HUES48 (cell line): ENCODE data around the gene SERPIND1.

Source experiments
- H3K27ac ChIP-seq: one replicate; pipeline ENCODE4 v1.7.0; 2013; ENCODE audit warnings: low read depth, low read length, inconsistent platforms
- H3K27me3 ChIP-seq: 2 replicates; pipeline ENCODE4 v1.6.1; 2013; ENCODE audit warnings: mild to moderate bottlenecking, low read length; ENCODE audit not compliant: control insufficient read depth, insufficient read depth
- H3K36me3 ChIP-seq: 2 replicates; pipeline ENCODE4 v1.6.1; 2013; ENCODE audit warnings: low read length; ENCODE audit not compliant: control insufficient read depth, insufficient read depth
- H3K4me1 ChIP-seq: 2 replicates; pipeline ENCODE4 v1.6.1; 2013; ENCODE audit warnings: mild to moderate bottlenecking, low read length; ENCODE audit not compliant: control insufficient read depth, insufficient read depth
- H3K4me3 ChIP-seq: 2 replicates; pipeline ENCODE4 v1.5.1; 2013; ENCODE audit warnings: mild to moderate bottlenecking, low read depth, low read length
- H3K9ac ChIP-seq: 2 replicates; pipeline ENCODE4 v1.6.1; 2013; ENCODE audit warnings: mild to moderate bottlenecking, low read depth, low read length, moderate library complexity
- H3K9me3 ChIP-seq: 2 replicates; pipeline ENCODE4 v1.6.1; 2013; ENCODE audit warnings: low read length; ENCODE audit not compliant: control insufficient read depth, insufficient read depth

SERPIND1 gene

DNA sequence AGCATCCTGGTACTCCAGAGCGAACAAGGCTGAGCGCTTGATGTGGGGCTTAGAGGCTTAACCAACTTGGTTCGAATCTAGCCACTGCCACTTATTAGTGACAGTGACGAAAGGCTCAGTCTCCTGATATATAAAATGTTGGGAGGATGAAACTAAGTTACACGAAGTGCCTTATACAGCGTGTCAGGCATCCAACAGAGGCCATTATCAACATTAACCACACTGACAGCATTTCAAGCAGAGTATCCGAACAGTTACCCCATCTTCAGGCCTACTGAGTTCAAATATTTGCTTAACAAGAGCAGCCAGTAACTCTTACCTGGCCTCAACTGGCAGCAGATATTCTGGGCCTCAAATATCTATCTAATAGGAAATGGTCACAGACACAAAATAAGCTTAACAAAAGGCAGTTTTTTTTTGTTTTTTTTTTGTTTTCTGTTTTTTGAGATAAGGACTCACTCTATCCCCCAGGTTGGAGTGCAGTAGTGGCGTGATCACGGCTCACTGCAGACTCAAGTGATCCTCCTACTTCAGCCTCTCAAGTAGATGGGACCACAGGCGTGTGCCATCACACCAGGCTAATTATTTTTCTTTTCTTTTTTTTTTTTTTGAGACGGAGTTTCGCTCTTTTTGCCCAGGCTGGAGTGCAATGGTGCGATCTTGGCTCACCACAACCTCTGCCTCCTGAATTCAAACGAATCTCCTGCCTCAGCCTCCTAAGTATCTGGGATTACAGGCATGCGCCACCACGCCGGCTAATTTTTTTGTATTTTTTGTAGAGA lies 2.9 kb downstream of the SERPIND1 start:
- Histone ChIP-seq H3K27ac (no peak overlapping the region), H3K27me3 (no peaks in the 10 kb centered on the region), H3K4me3 (no peak overlapping the region), H3K9me3 (no peaks in the 10 kb centered on the region), H3K4me1 (peaks cover 10% of the 10 kb centered on the region), H3K9ac (no peak overlapping the region), H3K36me3 (no peaks in the 10 kb centered on the region)

DNA sequence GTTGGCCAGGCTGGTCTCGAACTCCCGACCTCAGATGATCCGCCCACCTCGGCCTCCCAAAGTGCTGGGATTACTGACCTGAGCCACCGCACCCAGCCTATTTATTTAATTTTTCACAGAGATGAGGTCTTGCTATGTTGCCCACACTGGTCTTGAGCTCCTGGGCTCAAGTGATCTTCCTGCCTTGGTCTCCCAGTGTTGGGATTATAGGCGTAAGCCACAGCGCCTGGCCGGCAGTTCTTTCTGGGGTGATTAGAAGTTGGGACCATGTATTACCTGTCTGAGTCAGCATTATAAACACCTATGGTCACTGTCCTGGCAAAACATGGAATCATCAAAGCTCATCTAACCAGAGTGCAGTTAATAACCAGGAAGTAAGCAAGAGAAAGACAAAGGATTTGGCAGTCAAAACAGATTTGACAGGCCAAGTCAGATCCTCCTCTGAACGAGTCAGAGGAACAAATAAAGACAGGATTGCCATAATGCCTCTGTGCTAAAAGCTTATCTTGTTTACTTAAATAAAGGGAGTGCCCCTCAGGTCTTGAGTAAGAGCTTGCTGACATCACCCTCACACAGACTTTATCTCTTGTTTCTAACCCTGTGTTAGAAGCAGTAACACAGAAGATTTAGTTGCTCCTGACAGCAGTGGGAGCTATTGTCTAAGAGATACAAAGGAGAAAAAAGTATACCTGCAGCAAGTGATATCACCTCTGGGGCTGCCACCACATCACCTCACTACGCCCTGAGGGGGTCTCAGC lies 3.7 kb downstream of the SERPIND1 start:
- peak overlapping the region; percentile 21 for H3K27ac ChIP-seq
- no peaks in the 10 kb centered on the region for H3K27me3 ChIP-seq
- no peak overlapping the region for H3K9ac ChIP-seq
- no peaks in the 10 kb centered on the region for H3K36me3 ChIP-seq
- H3K4me1 ChIP-seq: peaks cover 10% of the 10 kb centered on the region
- no peak overlapping the region for H3K4me3 ChIP-seq
- H3K9me3 ChIP-seq: no peaks in the 10 kb centered on the region

DNA sequence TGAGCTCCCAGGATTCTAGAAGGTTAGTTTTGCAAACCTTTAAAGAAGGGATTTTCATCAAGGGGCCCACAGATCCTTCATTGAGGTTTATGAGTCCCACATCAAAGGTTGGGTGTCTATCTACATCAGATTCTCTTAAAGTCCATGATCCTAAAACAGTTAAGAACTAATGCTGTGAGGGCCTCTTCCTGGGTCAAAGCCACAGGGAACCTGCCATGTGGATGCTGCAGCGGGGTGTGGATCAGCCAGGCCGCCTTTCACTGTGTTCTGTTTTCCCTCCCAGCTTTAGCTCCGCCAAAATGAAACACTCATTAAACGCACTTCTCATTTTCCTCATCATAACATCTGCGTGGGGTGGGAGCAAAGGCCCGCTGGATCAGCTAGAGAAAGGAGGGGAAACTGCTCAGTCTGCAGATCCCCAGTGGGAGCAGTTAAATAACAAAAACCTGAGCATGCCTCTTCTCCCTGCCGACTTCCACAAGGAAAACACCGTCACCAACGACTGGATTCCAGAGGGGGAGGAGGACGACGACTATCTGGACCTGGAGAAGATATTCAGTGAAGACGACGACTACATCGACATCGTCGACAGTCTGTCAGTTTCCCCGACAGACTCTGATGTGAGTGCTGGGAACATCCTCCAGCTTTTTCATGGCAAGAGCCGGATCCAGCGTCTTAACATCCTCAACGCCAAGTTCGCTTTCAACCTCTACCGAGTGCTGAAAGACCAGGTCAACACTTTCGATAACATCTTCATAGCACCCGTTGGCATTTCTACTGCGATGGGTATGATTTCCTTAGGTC lies 5.3 kb downstream of the SERPIND1 start:
- H3K4me1 ChIP-seq: peaks cover 15% of the 10 kb centered on the region
- no peak overlapping the region for H3K4me3 ChIP-seq
- H3K36me3 ChIP-seq: no peaks in the 10 kb centered on the region
- no peaks in the 10 kb centered on the region for H3K27me3 ChIP-seq
- H3K9me3 ChIP-seq: no peaks in the 10 kb centered on the region
- no peak overlapping the region for H3K27ac ChIP-seq
- no peak overlapping the region for H3K9ac ChIP-seq

DNA sequence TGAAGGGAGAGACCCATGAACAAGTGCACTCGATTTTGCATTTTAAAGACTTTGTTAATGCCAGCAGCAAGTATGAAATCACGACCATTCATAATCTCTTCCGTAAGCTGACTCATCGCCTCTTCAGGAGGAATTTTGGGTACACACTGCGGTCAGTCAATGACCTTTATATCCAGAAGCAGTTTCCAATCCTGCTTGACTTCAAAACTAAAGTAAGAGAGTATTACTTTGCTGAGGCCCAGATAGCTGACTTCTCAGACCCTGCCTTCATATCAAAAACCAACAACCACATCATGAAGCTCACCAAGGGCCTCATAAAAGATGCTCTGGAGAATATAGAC lies 5.9 kb downstream of the SERPIND1 start:
- Histone ChIP-seq H3K4me1 (peaks cover 15% of the 10 kb centered on the region), H3K4me3 (no peak overlapping the region), H3K36me3 (no peaks in the 10 kb centered on the region), H3K27ac (no peak overlapping the region), H3K9ac (no peak overlapping the region), H3K9me3 (no peaks in the 10 kb centered on the region), H3K27me3 (no peaks in the 10 kb centered on the region)

DNA sequence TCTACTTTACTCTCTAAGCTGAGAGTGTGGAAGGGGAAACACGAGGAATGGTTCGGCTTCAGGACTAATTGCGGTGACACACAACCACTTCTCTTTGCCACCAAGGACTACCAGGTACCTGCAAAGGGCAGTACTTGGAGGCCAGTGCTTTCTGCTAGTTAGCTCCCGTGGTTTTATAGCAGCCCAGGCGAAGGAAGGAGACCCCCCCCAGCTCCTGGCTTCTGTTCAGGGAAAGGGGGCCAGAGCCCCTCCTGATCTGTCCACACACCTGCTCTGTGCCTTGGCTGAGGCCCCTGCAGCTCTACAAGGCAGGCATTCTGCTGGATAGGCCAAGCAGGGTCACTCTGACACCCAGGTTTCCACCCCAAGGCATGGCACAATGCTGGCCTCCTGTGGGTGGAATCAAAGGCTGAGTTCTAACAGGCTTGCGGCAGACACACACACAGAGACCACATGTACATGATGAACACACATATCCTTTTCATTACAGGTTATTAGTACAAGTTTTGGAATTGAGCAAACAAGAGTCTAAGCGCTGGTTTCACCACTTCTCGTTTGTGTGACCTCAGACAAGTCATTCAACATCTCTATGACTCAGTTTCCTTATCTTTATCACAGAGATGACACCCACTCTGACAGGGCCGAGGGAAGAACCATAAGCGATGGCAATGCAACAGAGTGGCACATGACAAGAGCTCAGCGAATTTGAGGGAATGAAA lies 7.5 kb downstream of the SERPIND1 start:
- H3K4me3 ChIP-seq: no peak overlapping the region

DNA sequence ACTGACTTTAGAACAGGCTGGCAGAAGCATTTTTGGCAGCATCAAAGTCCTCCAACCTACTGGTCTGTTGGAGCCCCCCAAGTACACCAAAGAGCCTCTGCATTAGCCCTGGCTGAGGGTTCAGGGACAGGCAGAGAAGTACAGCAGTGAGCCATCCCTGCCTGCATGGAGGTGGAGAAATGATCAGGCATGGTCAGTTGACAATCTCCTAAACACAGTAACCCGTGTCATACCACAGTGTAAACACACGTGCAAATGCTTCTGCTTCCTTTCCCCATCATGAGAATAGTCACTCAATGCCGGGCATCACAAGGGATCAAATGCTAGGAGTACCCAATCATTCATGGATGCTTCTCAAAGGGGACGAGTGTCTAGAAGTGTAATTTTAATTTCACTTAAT lies 8.2 kb downstream of the SERPIND1 start:
- H3K27ac ChIP-seq: no peak overlapping the region
- no peak overlapping the region for H3K9ac ChIP-seq
- H3K36me3 ChIP-seq: peaks cover 5% of the 10 kb centered on the region; the same call in 1 of the 2 replicates
- no peaks in the 10 kb centered on the region for H3K9me3 ChIP-seq
- H3K4me1 ChIP-seq: peaks cover 15% of the 10 kb centered on the region
- H3K4me3 ChIP-seq: no peak overlapping the region
- H3K27me3 ChIP-seq: no peaks in the 10 kb centered on the region

More for the DNA sequence above, 7.5 kb downstream of the SERPIND1 start:
- H3K4me1 ChIP-seq: peaks cover 15% of the 10 kb centered on the region
- H3K27me3 ChIP-seq: no peaks in the 10 kb centered on the region
- no peaks in the 10 kb centered on the region for H3K9me3 ChIP-seq
- no peak overlapping the region for H3K9ac ChIP-seq
- H3K36me3 ChIP-seq: no peaks in the 10 kb centered on the region
- no peak overlapping the region for H3K27ac ChIP-seq

DNA sequence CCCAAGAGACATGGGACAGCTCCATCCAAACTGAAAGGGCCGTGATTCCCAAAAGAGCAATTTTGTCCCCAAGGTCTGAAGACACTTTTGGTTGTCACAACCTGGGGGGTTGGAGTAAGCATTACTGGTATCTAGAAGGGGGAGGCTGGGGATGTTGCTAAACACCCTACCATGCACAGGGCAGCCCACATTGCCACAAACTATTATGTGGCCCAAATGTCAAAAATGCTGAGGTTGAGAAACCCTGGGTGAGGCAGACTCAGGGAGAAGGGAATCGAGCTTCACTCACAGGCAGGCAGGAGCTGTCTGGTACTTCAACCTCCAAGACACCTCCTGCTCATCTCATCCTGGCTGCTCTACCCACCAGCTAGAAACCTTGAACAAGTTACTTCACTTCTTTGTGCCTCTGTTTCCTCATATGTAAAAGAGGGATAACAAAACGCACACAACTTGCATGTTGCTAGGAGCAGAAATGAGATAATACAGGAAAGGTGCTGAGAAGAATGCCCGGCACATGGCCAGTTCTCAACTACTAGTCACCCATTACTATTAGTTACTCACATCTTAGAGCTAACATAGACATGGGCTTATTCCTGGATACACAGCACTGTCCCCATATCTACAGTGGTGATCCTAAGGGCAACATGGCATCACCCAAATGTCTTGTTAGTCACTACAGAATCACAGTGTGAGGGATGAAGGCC lies 8.8 kb downstream of the SERPIND1 start:
- H3K4me1 ChIP-seq: peaks cover 15% of the 10 kb centered on the region
- H3K4me3 ChIP-seq: no peak overlapping the region
- no peak overlapping the region for H3K27ac ChIP-seq
- no peaks in the 10 kb centered on the region for H3K27me3 ChIP-seq
- H3K9ac ChIP-seq: no peak overlapping the region
- H3K36me3 ChIP-seq: peaks cover 11% of the 10 kb centered on the region; the same call in 1 of the 2 replicates
- no peaks in the 10 kb centered on the region for H3K9me3 ChIP-seq

DNA sequence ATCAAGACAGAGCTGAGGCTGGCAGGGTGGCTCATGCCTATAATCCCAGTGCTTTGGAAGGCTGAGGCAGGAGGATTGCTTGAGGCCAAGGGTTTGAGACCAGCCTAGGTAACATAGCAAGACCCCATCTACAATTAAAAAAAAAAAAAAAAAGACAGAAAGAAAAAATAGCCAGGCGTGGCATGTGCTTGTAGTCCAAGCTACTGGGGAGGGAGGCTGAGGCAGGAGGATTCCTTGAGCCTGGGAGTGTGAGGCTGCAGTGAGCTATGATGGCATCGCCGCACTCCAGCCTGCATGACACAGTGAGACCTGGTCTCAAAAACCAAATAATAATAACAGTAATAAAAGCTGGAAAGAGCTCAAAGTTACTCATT lies 9.4 kb downstream of the SERPIND1 start:
- H3K27ac ChIP-seq: no peak overlapping the region
- H3K4me3 ChIP-seq: no peak overlapping the region

DNA sequence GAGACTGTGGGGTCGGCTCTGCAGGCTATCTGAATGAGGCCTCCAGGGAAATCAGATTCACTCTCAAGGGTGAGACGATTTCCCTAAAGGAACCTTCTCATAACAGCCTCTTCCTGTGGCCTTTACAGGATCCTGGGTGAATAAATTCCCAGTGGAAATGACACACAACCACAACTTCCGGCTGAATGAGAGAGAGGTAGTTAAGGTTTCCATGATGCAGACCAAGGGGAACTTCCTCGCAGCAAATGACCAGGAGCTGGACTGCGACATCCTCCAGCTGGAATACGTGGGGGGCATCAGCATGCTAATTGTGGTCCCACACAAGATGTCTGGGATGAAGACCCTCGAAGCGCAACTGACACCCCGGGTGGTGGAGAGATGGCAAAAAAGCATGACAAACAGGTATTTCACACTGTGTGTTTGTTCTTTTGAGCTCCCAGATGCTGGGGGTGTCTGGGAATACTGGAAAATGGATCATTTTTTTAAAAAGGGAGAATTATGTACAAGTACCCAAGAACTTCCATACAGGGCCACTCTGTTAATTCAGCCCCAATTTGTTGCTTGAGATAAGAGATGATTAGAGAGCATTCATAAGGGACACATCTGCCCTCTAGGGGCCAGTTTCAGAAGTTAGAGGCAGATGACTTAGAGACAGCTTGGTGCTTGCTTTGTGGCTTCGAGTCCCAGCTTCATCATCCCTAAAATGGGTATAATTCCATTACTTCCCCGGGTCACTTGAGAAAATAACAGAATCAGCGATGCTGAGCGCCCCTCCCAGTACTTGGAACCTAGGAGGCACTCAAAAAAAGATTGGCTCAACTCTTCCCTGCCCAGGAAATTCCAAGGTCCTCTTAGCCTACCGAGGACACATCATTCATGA lies 10.2 kb downstream of the SERPIND1 start:
- H3K27ac ChIP-seq: no peak overlapping the region

More for the DNA sequence above, 9.4 kb downstream of the SERPIND1 start:
- Histone ChIP-seq H3K9me3 (no peaks in the 10 kb centered on the region), H3K27me3 (no peaks in the 10 kb centered on the region), H3K4me1 (peaks cover 15% of the 10 kb centered on the region), H3K36me3 (peaks cover 13% of the 10 kb centered on the region; the same call in 1 of the 2 replicates), H3K9ac (no peak overlapping the region)

More for the DNA sequence above, 10.2 kb downstream of the SERPIND1 start:
- no peaks in the 10 kb centered on the region for H3K27me3 ChIP-seq
- no peak overlapping the region for H3K9ac ChIP-seq
- H3K36me3 ChIP-seq: peaks cover 13% of the 10 kb centered on the region; the same call in 1 of the 2 replicates
- H3K4me3 ChIP-seq: no peak overlapping the region
- peaks cover 15% of the 10 kb centered on the region for H3K4me1 ChIP-seq
- H3K9me3 ChIP-seq: no peaks in the 10 kb centered on the region
